GM18505 (cell line): Measurements from ENCODE around the gene GSE1.

Experiments used
- ATAC-seq: cut with Tn5 transposase; IDR thresholded peaks from one replicate; pipeline ENCODE4 v1.9.1; 2021; ENCODE audit not compliant: unreplicated experiment
- POLR2A ChIP-seq: IDR thresholded peaks from 4 replicates; pipeline ENCODE4 v1.6.1; 2011; ENCODE audit warnings: borderline replicate concordance; ENCODE audit not compliant: insufficient read depth, insufficient read length; ENCODE audit errors: extremely low read depth

The GSE1 gene

GRCh38 chr16:85709766-85710585, 96.9 kb downstream of the GSE1 start:
- TF ChIP-seq POLR2A: no peak
- ATAC-seq: no peak

GRCh38 chr16:85710732-85711131, 97.6 kb downstream of the GSE1 start:
- TF ChIP-seq POLR2A: no peak
- ATAC-seq: no peak

GRCh38 chr16:85711982-85712587, 99.0 kb downstream of the GSE1 start:
- no peak for TF ChIP-seq POLR2A
- ATAC-seq: no peak

GRCh38 chr16:85712801-85713200, 99.7 kb downstream of the GSE1 start:
- no peak for ATAC-seq

GRCh38 chr16:85715169-85716021, 102.3 kb downstream of the GSE1 start:
- no peak for ATAC-seq
- no peak for TF ChIP-seq POLR2A

More at GRCh38 chr16:85712801-85713200, 99.7 kb downstream of the GSE1 start:
- no peak for TF ChIP-seq POLR2A

GRCh38 chr16:85716022-85716679, 103.0 kb downstream of the GSE1 start:
- ATAC-seq: no peak
- TF ChIP-seq POLR2A: no peak

GRCh38 chr16:85716680-85717038, 103.5 kb downstream of the GSE1 start:
- no peak for TF ChIP-seq POLR2A
- ATAC-seq: no peak

GRCh38 chr16:85717393-85718152, 104.5 kb downstream of the GSE1 start:
- no peak for ATAC-seq
- no peak for TF ChIP-seq POLR2A

- ATAC-seq: no peak
- TF ChIP-seq POLR2A: no peak
Observed at GRCh38 chr16:85718153-85718477, 105.0 kb downstream of the GSE1 start.

- no peak for TF ChIP-seq POLR2A
- no peak for ATAC-seq
Observed at GRCh38 chr16:85718682-85719081, 105.6 kb downstream of the GSE1 start.

- TF ChIP-seq POLR2A: no peak
- ATAC-seq: no peak
Observed at GRCh38 chr16:85719605-85720301, 106.6 kb downstream of the GSE1 start.

GRCh38 chr16:85720302-85720637, 107.1 kb downstream of the GSE1 start:
- no peak for ATAC-seq
- no peak for TF ChIP-seq POLR2A
